A673 (cell line): Measurements from ENCODE around the gene TBC1D4. TPM values are rescaled to one million over a fixed set of nuclear protein-coding genes. Genes with fewer than 3 reads are reported as not detected.

ENCODE experiments used
- BruUV-seq: library from RNA; stranded (reverse); fragments of 400-500 nt; replicated peaks from 2 replicates; lab custom pipeline; 2021; lab: Mats Ljungman, UMichigan
- CTCF ChIA-PET: fragments of 300-600 bp; sonication (Branson Sonifier 250); formaldehyde crosslinking; loops from one replicate; lab custom pipeline; 2022; ENCODE audit warnings: antibody characterized with exemption; lab: Charles Lee
- POLR2A ChIA-PET: fragments of 300-600 bp; sonication (Branson Sonifier 250); formaldehyde crosslinking; loops from one replicate; lab custom pipeline; 2022; ENCODE audit warnings: antibody characterized with exemption; ENCODE audit not compliant: low non-redundant PET; lab: Charles Lee
- DNase-seq: peaks from one replicate; pipeline ENCODE4 v3.0.0-alpha.2; 2015; ENCODE audit warnings: low spot score
- H3K27ac ChIP-seq: fragments of 200-600 bp; sonication (generic); 2 replicates; pipeline ENCODE4 v1.5.1; 2016; ENCODE audit warnings: mixed run types, low read depth, mild to moderate bottlenecking, mixed read lengths, antibody characterized with exemption, low read length; ENCODE audit not compliant: poor library complexity, severe bottlenecking
- H3K27me3 ChIP-seq: fragments of 200-600 bp; sonication (generic); replicated peaks from 2 replicates; pipeline ENCODE4 v1.6.1; 2017; ENCODE audit warnings: mixed run types, low read depth, mild to moderate bottlenecking, mixed read lengths, antibody characterized with exemption, low read length; ENCODE audit not compliant: insufficient read depth, poor library complexity
- H3K36me3 ChIP-seq: fragments of 200-600 bp; sonication (generic); 2 replicates; pipeline ENCODE4 v1.6.1; 2016; ENCODE audit warnings: mixed run types, mild to moderate bottlenecking, mixed read lengths, antibody characterized with exemption, low read length; ENCODE audit not compliant: insufficient read depth, poor library complexity, severe bottlenecking
- H3K4me1 ChIP-seq: fragments of 200-600 bp; sonication (generic); 2 replicates; pipeline ENCODE4 v1.6.1; 2017; ENCODE audit warnings: mixed run types, mild to moderate bottlenecking, mixed read lengths, antibody characterized with exemption, low read length; ENCODE audit not compliant: insufficient read depth, poor library complexity, severe bottlenecking
- H3K4me3 ChIP-seq: fragments of 200-600 bp; sonication (generic); 2 replicates; pipeline ENCODE4 v1.5.1; 2016; ENCODE audit warnings: low read depth, mixed run types, mild to moderate bottlenecking, mixed read lengths, low read length; ENCODE audit not compliant: poor library complexity, severe bottlenecking
- H3K9me3 ChIP-seq: fragments of 200-600 bp; sonication (generic); 2 replicates; pipeline ENCODE4 v1.6.1; 2016; ENCODE audit warnings: mixed run types, low read depth, mild to moderate bottlenecking, mixed read lengths, antibody characterized with exemption, low read length; ENCODE audit not compliant: poor library complexity, severe bottlenecking
- CTCF ChIP-seq: fragments of 300-800, 200-600 bp; sonication (generic); conservative IDR thresholded peaks from 2 replicates; pipeline ENCODE4 v1.5.1; 2017; ENCODE audit warnings: low read depth, mild to moderate bottlenecking, antibody characterized with exemption, low read length, moderate library complexity, mixed read lengths
- EZH2 ChIP-seq: fragments of 200-600 bp; sonication (generic); IDR thresholded peaks from 2 replicates; pipeline ENCODE4 v1.6.1; 2017; ENCODE audit warnings: borderline replicate concordance, low read depth, mild to moderate bottlenecking, mixed read lengths, antibody characterized with exemption, low read length; ENCODE audit not compliant: poor library complexity, severe bottlenecking
- intact Hi-C: fragments of 100-400 bp; cut with micrococcal nuclease; formaldehyde crosslinking; loops from one replicate; pipeline ENCODE4 v1.10.0; 2022; ENCODE audit not compliant: unreplicated experiment
- total RNA-seq: library from RNA; stranded (reverse); gene quantifications from 2 replicates; pipeline ENCODE4 v1.2.3, GENCODE V29; 2021

The TBC1D4 gene
- total RNA-seq, 1 experiment from 2014 or later = 9.8 TPM

GRCh38 chr13:75407998-75408397 lies 74.0 kb downstream of the TBC1D4 start:
- ChIA-PET CTCF (no interaction called here), POLR2A (no interaction called here)
- Histone ChIP-seq H3K9me3 (no peaks in the 10 kb centered on the region), H3K36me3 (no peaks in the 10 kb centered on the region), H3K27me3 (no peaks in the 10 kb centered on the region), H3K27ac (no peak overlapping the region), H3K4me3 (no peak overlapping the region), H3K4me1 (peaks cover 2% of the 10 kb centered on the region)
- DNase-seq = no peak
- intact Hi-C loops = no loop called here
- TF ChIP-seq CTCF = no peak
- BruUV-seq = no TSS peak

- ChIA-PET POLR2A (no interaction called here), CTCF (no interaction called here)
- H3K27me3 ChIP-seq = no peaks in the 10 kb centered on the region
- H3K36me3 ChIP-seq = no peaks in the 10 kb centered on the region
- H3K4me1 ChIP-seq = peaks cover 2% of the 10 kb centered on the region
- no peak overlapping the region for H3K4me3 ChIP-seq
- H3K9me3 ChIP-seq = no peaks in the 10 kb centered on the region
- no TSS peak for BruUV-seq
- H3K27ac ChIP-seq = no peak overlapping the region
- intact Hi-C loops = no loop called here
- TF ChIP-seq EZH2 (no peak), CTCF (no peak)
- no peak for DNase-seq
These were observed 74.5 kb downstream of the TBC1D4 start for GRCh38 chr13:75407473-75407872.

- Histone ChIP-seq H3K9me3 (no peaks in the 10 kb centered on the region), H3K27me3 (no peaks in the 10 kb centered on the region), H3K27ac (no peak overlapping the region), H3K4me3 (no peak overlapping the region), H3K36me3 (no peaks in the 10 kb centered on the region), H3K4me1 (peaks cover 2% of the 10 kb centered on the region)
- POLR2A ChIA-PET = interaction anchor here (0.5 kb wide), 1 partner anchor 1729 kb away, joined by 6 read pairs; no protein-coding TSS in a partner anchor
- CTCF ChIA-PET = interaction anchor here (1.6 kb wide), 1 partner anchor 76 kb away, joined by 7 read pairs; the partner anchor contains the start of gene TBC1D4
- no TSS peak for BruUV-seq
- peak; percentile 80 for DNase-seq
- intact Hi-C loops = no loop called here
- TF ChIP-seq CTCF = no peak
- no peak for TF ChIP-seq EZH2
These were observed 75.8 kb downstream of the TBC1D4 start for GRCh38 chr13:75405976-75406703.
